Activated CD4-positive, alpha-beta T cell treated with anti-CD3 and anti-CD28 coated beads, Interleukin-2, amount 50 U/mL, for 1 hour (primary cell): ENCODE results near the gene NHEJ1.
A peak's percentile ranks its signal among the peaks of the same experiment; 100 is the strongest.

Experiments used
- DNase-seq: peaks from one replicate; pipeline ENCODE4 v3.0.0-alpha.2; 2020

The NHEJ1 gene

GRCh38 chr2:219122202-219122980 lies 38.2 kb downstream of the NHEJ1 start:
- DNase-seq, result no peak

GRCh38 chr2:219120082-219120481 lies 40.5 kb downstream of the NHEJ1 start:
- DNase-seq, result no peak

GRCh38 chr2:219119422-219120043 lies 41.1 kb downstream of the NHEJ1 start:
- peak; percentile 62 for DNase-seq

- no peak for DNase-seq
These were observed 42.1 kb downstream of the NHEJ1 start for GRCh38 chr2:219118504-219118903.

GRCh38 chr2:219116776-219117646 lies 43.6 kb downstream of the NHEJ1 start:
- DNase-seq, result no peak

GRCh38 chr2:219112651-219113338 lies 47.8 kb downstream of the NHEJ1 start:
- no peak for DNase-seq

- DNase-seq, result no peak
These were observed 48.6 kb downstream of the NHEJ1 start for GRCh38 chr2:219112062-219112406.

- DNase-seq, result no peak
These were observed 49.1 kb downstream of the NHEJ1 start for GRCh38 chr2:219111375-219112061.

GRCh38 chr2:219109471-219109870 lies 51.1 kb downstream of the NHEJ1 start:
- peak; percentile 33 for DNase-seq

GRCh38 chr2:219107758-219108157 lies 52.9 kb downstream of the NHEJ1 start:
- DNase-seq, result no peak

- DNase-seq, result no peak
These were observed 54.4 kb downstream of the NHEJ1 start for GRCh38 chr2:219106251-219106650.

- no peak for DNase-seq
These were observed 56.2 kb downstream of the NHEJ1 start for GRCh38 chr2:219104107-219105035.

GRCh38 chr2:219099329-219099728 lies 61.3 kb downstream of the NHEJ1 start:
- DNase-seq, result no peak

- no peak for DNase-seq
These were observed 65.1 kb downstream of the NHEJ1 start for GRCh38 chr2:219095406-219095935.

- DNase-seq, result no peak
These were observed 66.4 kb downstream of the NHEJ1 start for GRCh38 chr2:219094171-219094570.

GRCh38 chr2:219090436-219091299 lies 69.9 kb downstream of the NHEJ1 start:
- DNase-seq, result no peak

GRCh38 chr2:219089330-219089729 lies 71.3 kb downstream of the NHEJ1 start:
- DNase-seq, result no peak

GRCh38 chr2:219087848-219088247 lies 72.8 kb downstream of the NHEJ1 start:
- no peak for DNase-seq

GRCh38 chr2:219087361-219087760 lies 73.3 kb downstream of the NHEJ1 start:
- no peak for DNase-seq

GRCh38 chr2:219086196-219086595 lies 74.4 kb downstream of the NHEJ1 start:
- DNase-seq, result no peak
